ENCODE data around the gene KLRB1. TPM values are rescaled to one million over a fixed set of nuclear protein-coding genes. Genes with fewer than 3 reads are reported as not detected.
A peak's percentile ranks its signal among the peaks of the same experiment; 100 is the strongest.
"Not testable (repeated sequence)": the region's sequence is repeated elsewhere in the genome, so short reads cannot be mapped to it uniquely, and the experiment has no call there.

The KLRB1 gene
- polyA plus RNA-seq, 1 donor from 2014 or later: 5.7 TPM

DNA sequence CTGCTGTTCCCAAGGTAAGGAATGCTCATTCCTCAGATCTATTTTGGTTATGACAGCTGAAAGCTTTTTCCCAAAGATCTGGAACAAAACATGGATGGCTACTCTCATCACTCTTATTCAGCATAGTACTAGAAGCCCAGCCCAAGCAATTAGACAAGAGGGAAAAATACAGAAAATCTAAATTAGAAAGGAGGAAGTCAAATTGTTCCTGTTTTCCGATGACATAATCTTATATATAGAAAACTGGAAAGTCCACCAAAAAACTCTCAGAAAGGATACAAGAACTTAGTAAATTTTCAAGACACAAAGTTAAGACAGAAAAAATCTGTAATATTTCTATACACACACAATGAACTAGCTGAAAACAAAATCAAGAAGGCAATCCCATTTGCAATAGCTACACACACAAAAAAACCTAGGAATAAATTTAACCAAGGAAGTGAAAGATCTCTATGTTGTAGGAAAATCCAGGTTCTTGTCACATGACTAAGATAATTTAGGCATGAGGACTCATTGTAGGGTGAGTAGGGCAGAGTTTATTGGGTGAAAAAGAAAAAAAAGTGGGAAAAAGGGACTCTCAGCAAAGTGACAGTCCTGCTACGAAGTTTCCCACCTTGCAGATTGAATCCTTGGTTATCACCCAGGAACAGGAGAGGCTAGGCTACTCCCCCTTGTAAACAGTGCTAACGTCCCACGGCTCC, 28.6 kb upstream of the KLRB1 start:
- peaks cover 9% of the 10 kb centered on the region for H3K36me3 Mint-ChIP-seq
- H3K27me3 Mint-ChIP-seq: peaks cover 3% of the 10 kb centered on the region
- peaks cover 0 to 3% (median 0%) of the 10 kb centered on the region in 3 donors for H3K9me3 Mint-ChIP-seq
- H3K27ac Mint-ChIP-seq: peak overlapping the region; percentile 7 to 80 (median 80)
- H3K4me3 Mint-ChIP-seq: peak overlapping the region in 3 of 4 donors; percentile 53 to 66 (median 58)
- peaks cover 38 to 48% (median 42%) of the 10 kb centered on the region in 3 donors for H3K4me1 Mint-ChIP-seq

- Mint-ChIP-seq H3K4me1 (peaks cover 38 to 40% (median 39%) of the 10 kb centered on the region in 3 donors), H3K9me3 (peaks cover 0 to 3% (median 0%) of the 10 kb centered on the region in 3 donors), H3K36me3 (peaks cover 9% of the 10 kb centered on the region), H3K4me3 (peak overlapping the region in 2 of 4 donors; percentile 9 to 66), H3K27me3 (peaks cover 3% of the 10 kb centered on the region), H3K27ac (peak overlapping the region in 2 of 3 donors; percentile 78 to 80)
Measured at GRCh38 chr12:9634969-9635754, 27.4 kb upstream of the KLRB1 start.

- H3K27me3 Mint-ChIP-seq: peaks cover 3% of the 10 kb centered on the region
- peak overlapping the region in 2 of 4 donors; percentile 53 to 74 for H3K4me3 Mint-ChIP-seq
- peak overlapping the region in 2 of 3 donors; percentile 74 to 80 for H3K27ac Mint-ChIP-seq
- peaks cover 0 to 3% (median 0%) of the 10 kb centered on the region in 3 donors for H3K9me3 Mint-ChIP-seq
- peaks cover 37 to 40% (median 40%) of the 10 kb centered on the region in 3 donors for H3K4me1 Mint-ChIP-seq
- H3K36me3 Mint-ChIP-seq: peaks cover 9% of the 10 kb centered on the region
Measured at GRCh38 chr12:9634177-9634803, 26.6 kb upstream of the KLRB1 start.

DNA sequence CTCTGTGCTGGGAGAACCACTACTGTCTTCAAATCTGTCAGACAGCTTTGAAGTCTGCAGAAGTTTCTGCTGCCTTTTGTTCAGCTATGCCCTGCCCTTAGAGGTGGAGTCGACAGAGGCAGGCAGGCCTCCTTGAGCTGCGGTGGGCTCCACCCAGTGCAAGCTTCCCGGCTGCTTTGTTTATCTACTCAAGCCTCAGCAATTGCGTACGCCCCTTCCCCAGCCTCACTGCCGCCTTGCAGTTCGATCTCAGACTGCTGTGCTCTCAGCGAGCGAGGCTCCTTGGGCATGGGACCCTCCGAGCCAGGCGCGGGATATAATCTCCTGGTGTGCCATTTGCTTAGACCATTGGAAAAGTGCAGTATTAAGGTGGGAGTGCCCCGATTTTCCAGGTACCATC, 25.1 kb upstream of the KLRB1 start:
- Mint-ChIP-seq H3K27ac (no peak overlapping the region), H3K4me1 (peaks cover 30 to 34% (median 30%) of the 10 kb centered on the region in 3 donors), H3K9me3 (peaks cover 0 to 3% (median 0%) of the 10 kb centered on the region in 3 donors), H3K27me3 (peaks cover 3% of the 10 kb centered on the region), H3K4me3 (no peak overlapping the region), H3K36me3 (peaks cover 9% of the 10 kb centered on the region)

- Mint-ChIP-seq H3K36me3 (peaks cover 4% of the 10 kb centered on the region), H3K4me1 (peaks cover 0 to 2% (median 0%) of the 10 kb centered on the region in 3 donors), H3K4me3 (no peak overlapping the region), H3K27me3 (no peaks in the 10 kb centered on the region), H3K27ac (no peak overlapping the region), H3K9me3 (peaks cover 0 to 8% (median 4%) of the 10 kb centered on the region in 3 donors)
Measured at GRCh38 chr12:9626821-9627220, 19.1 kb upstream of the KLRB1 start.

DNA sequence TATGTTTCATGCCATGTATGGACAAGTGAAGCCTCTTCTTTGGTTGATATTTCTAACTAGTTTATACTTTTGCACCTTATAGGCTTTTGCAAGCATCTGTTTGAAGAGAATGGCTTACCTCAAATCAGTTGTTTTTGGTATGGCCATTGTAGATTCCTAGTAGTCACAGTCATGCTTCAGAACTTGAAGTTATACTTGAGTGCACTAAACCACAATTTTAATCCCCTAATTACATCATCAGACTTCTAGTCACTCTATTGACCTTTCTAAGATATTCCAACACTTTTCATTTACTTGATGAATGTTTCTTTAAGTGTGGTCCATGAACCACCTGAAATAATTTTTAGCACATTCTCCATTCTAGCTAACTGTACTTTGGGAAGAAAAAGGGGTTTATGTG, 18.6 kb upstream of the KLRB1 start:
- Mint-ChIP-seq H3K9me3 (peaks cover 0 to 8% (median 4%) of the 10 kb centered on the region in 3 donors), H3K4me3 (no peak overlapping the region), H3K36me3 (peaks cover 4% of the 10 kb centered on the region), H3K27me3 (no peaks in the 10 kb centered on the region), H3K27ac (no peak overlapping the region), H3K4me1 (peaks cover 0 to 2% (median 2%) of the 10 kb centered on the region in 3 donors)

GRCh38 chr12:9625019-9625418, 17.3 kb upstream of the KLRB1 start:
- no peak overlapping the region for H3K27ac Mint-ChIP-seq
- peaks cover 8% of the 10 kb centered on the region for H3K36me3 Mint-ChIP-seq
- peaks cover under 1 to 5% (median 4%) of the 10 kb centered on the region in 3 donors for H3K4me1 Mint-ChIP-seq

GRCh38 chr12:9619411-9620179, 11.9 kb upstream of the KLRB1 start:
- H3K36me3 Mint-ChIP-seq: peaks cover 6% of the 10 kb centered on the region
- H3K27me3 Mint-ChIP-seq: no peaks in the 10 kb centered on the region
- H3K4me3 Mint-ChIP-seq: peak overlapping the region in 2 of 4 donors; percentile 28 to 53
- peaks cover 29 to 41% (median 33%) of the 10 kb centered on the region in 3 donors for H3K4me1 Mint-ChIP-seq
- peaks cover 0 to 6% (median 4%) of the 10 kb centered on the region in 3 donors for H3K9me3 Mint-ChIP-seq
- peak overlapping the region in 2 of 3 donors; percentile 5 to 9 for H3K27ac Mint-ChIP-seq

More at GRCh38 chr12:9625019-9625418, 17.3 kb upstream of the KLRB1 start:
- H3K27me3 Mint-ChIP-seq: no peaks in the 10 kb centered on the region
- peaks cover 0 to 8% (median 4%) of the 10 kb centered on the region in 3 donors for H3K9me3 Mint-ChIP-seq
- peak overlapping the region in 1 of 4 donors; percentile 43 for H3K4me3 Mint-ChIP-seq

DNA sequence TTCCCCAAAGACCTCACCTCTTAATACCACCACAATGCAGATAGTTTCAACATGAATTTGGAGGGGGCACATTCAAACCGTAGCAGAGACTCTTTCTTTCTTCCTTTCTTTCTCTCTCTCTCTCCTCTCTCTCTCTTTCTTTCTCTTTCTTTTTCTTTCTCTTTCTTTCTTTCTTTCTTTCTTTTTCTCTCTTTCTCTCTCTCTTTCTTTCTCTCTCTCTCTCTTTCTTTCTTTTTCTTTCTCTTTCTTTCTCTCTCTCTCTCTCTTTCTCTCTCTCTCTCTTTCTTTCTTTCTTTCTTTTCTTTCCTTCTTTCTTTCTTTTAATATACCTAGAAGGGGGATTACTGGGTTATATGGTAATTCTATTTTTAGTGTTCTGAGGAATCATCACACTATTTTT, 11.2 kb upstream of the KLRB1 start:
- H3K4me3 Mint-ChIP-seq, H3K27me3 Mint-ChIP-seq, H3K9me3 Mint-ChIP-seq, H3K36me3 Mint-ChIP-seq: not testable (repeated sequence)
- Mint-ChIP-seq H3K27ac (peak overlapping the region in 2 of 3 donors; percentile 9 to 59), H3K4me1 (peaks cover 34 to 48% (median 37%) of the 10 kb centered on the region in 3 donors)

GRCh38 chr12:9617124-9617523, 9.4 kb upstream of the KLRB1 start:
- no peaks in the 10 kb centered on the region for H3K9me3 Mint-ChIP-seq
- peaks cover 37 to 55% (median 37%) of the 10 kb centered on the region in 3 donors for H3K4me1 Mint-ChIP-seq
- peaks cover 6% of the 10 kb centered on the region for H3K36me3 Mint-ChIP-seq
- H3K27me3 Mint-ChIP-seq: no peaks in the 10 kb centered on the region
- no peak overlapping the region for H3K4me3 Mint-ChIP-seq
- H3K27ac Mint-ChIP-seq: peak overlapping the region in 2 of 3 donors; percentile 65 to 86

GRCh38 chr12:9615420-9616136, 7.9 kb upstream of the KLRB1 start:
- peak overlapping the region; percentile 64 to 93 (median 84) for H3K27ac Mint-ChIP-seq
- peaks cover 5% of the 10 kb centered on the region for H3K36me3 Mint-ChIP-seq
- peak overlapping the region; percentile 7 to 76 (median 30) for H3K4me3 Mint-ChIP-seq
- H3K27me3 Mint-ChIP-seq: no peaks in the 10 kb centered on the region
- no peaks in the 10 kb centered on the region for H3K9me3 Mint-ChIP-seq
- peaks cover 36 to 55% (median 37%) of the 10 kb centered on the region in 3 donors for H3K4me1 Mint-ChIP-seq

- H3K4me1 Mint-ChIP-seq: peaks cover 14 to 25% (median 16%) of the 10 kb centered on the region in 3 donors
- H3K9me3 Mint-ChIP-seq, H3K4me3 Mint-ChIP-seq, H3K27me3 Mint-ChIP-seq, H3K36me3 Mint-ChIP-seq, H3K27ac Mint-ChIP-seq: not testable (repeated sequence)
Measured at GRCh38 chr12:9610606-9611005, 2.9 kb upstream of the KLRB1 start.

DNA sequence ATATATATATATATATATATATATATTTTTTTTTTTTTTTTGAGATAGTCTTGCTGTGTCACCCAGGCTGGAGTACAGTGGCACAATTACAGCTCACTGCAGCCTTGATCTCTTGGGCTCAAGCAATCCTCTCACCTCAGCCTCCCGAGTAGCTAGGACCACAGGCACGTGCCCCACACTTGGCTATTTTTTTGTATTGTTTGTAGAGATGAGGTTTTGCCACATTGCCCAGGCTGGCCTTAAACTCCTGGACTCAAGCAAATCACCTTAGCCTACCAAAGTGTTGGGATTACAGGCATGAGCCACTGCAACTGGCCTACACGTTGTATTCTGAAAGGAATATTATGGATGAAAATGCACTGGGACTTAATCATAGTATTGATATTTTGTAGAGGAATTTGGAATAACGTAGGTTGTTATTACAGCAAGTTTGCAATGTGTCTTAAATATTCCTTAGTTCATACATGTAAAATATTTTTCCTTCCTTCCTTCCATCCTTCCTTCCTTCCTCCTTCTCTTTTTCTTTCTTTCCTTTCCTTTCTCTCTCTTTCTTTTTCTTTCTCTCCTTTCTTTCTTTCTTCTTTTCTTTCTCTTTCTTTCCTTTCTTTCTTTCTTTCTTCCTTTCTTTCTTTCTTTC, 862 bp downstream of the KLRB1 start:
- Mint-ChIP-seq H3K27me3 (no peaks in the 10 kb centered on the region), H3K4me3 (peak overlapping the region in 1 of 4 donors; percentile 70)

More for the DNA sequence above, 862 bp downstream of the KLRB1 start:
- Mint-ChIP-seq H3K4me1 (peaks cover 0 to 2% (median 0%) of the 10 kb centered on the region in 3 donors), H3K36me3 (peaks cover 3% of the 10 kb centered on the region), H3K9me3 (no peaks in the 10 kb centered on the region), H3K27ac (peak overlapping the region in 1 of 3 donors; percentile 43)

Measured in IgD-negative memory B cell (primary cell).